ENCODE measurements around the gene ARHGEF10L. TPM values are rescaled to one million over a fixed set of nuclear protein-coding genes. Genes with fewer than 3 reads are reported as not detected.

The ARHGEF10L gene
- total RNA-seq, 1 experiment from 2014 or later: 3.3 TPM

- Histone ChIP-seq H3K9me3 (ENCODE audit: low read depth, low read length, poor library complexity, severe bottlenecking) (no peaks in the 10 kb centered on the region), H3K36me3 (ENCODE audit: insufficient read depth, low read length, poor library complexity, severe bottlenecking) (no peaks in the 10 kb centered on the region), H3K4me3 (ENCODE audit: low read depth, low read length, poor library complexity, severe bottlenecking) (no peak overlapping the region), H3K27ac (ENCODE audit: low read depth, low read length, poor library complexity, severe bottlenecking) (no peak overlapping the region), H3K4me1 (ENCODE audit: insufficient read depth, low read length, poor library complexity, severe bottlenecking) (no peaks in the 10 kb centered on the region), H3K27me3 (replicated peaks; ENCODE audit: insufficient read depth, low read depth, low read length, poor library complexity) (no peaks in the 10 kb centered on the region)
- ChIA-PET POLR2A (ENCODE audit: low non-redundant PET) (no interaction called here), CTCF (no interaction called here)
- TF ChIP-seq CTCF (conservative IDR thresholded peaks at IDR 0.05; ENCODE audit: low read depth, low read length) (no peak), EZH2 (IDR thresholded peaks at IDR 0.05; ENCODE audit: borderline replicate concordance, low read depth, low read length, poor library complexity, severe bottlenecking) (no peak)
- intact Hi-C loops (cut with micrococcal nuclease; ENCODE audit: unreplicated experiment): no loop called here
- BruUV-seq (replicated peaks): no TSS peak
- DNase-seq (ENCODE audit: low spot score): no peak
Measured at GRCh38 chr1:17731460-17731859, 192.0 kb downstream of the ARHGEF10L start.

- Histone ChIP-seq H3K36me3 (ENCODE audit: insufficient read depth, low read length, poor library complexity, severe bottlenecking) (no peaks in the 10 kb centered on the region), H3K9me3 (ENCODE audit: low read depth, low read length, poor library complexity, severe bottlenecking) (no peaks in the 10 kb centered on the region), H3K4me1 (ENCODE audit: insufficient read depth, low read length, poor library complexity, severe bottlenecking) (no peaks in the 10 kb centered on the region), H3K27ac (ENCODE audit: low read depth, low read length, poor library complexity, severe bottlenecking) (no peak overlapping the region), H3K27me3 (replicated peaks; ENCODE audit: insufficient read depth, low read depth, low read length, poor library complexity) (no peaks in the 10 kb centered on the region), H3K4me3 (ENCODE audit: low read depth, low read length, poor library complexity, severe bottlenecking) (no peak overlapping the region)
- ChIA-PET POLR2A (ENCODE audit: low non-redundant PET) (no interaction called here), CTCF (no interaction called here)
- no peak for DNase-seq (ENCODE audit: low spot score)
- no peak for TF ChIP-seq EZH2 (IDR thresholded peaks at IDR 0.05; ENCODE audit: borderline replicate concordance, low read depth, low read length, poor library complexity, severe bottlenecking)
- TF ChIP-seq CTCF (conservative IDR thresholded peaks at IDR 0.05; ENCODE audit: low read depth, low read length): no peak
- intact Hi-C loops (cut with micrococcal nuclease; ENCODE audit: unreplicated experiment): no loop called here
- BruUV-seq (replicated peaks): no TSS peak
Measured at GRCh38 chr1:17732475-17732874, 193.0 kb downstream of the ARHGEF10L start.

- BruUV-seq (replicated peaks): no TSS peak
- TF ChIP-seq EZH2 (IDR thresholded peaks at IDR 0.05; ENCODE audit: borderline replicate concordance, low read depth, low read length, poor library complexity, severe bottlenecking): no peak
- TF ChIP-seq CTCF (conservative IDR thresholded peaks at IDR 0.05; ENCODE audit: low read depth, low read length): no peak
Measured at GRCh38 chr1:17733661-17734060, 194.2 kb downstream of the ARHGEF10L start.

More at GRCh38 chr1:17733661-17734060, 194.2 kb downstream of the ARHGEF10L start:
- no peak for DNase-seq (ENCODE audit: low spot score)
- Histone ChIP-seq H3K27me3 (replicated peaks; ENCODE audit: insufficient read depth, low read depth, low read length, poor library complexity) (no peaks in the 10 kb centered on the region), H3K27ac (ENCODE audit: low read depth, low read length, poor library complexity, severe bottlenecking) (no peak overlapping the region), H3K4me1 (ENCODE audit: insufficient read depth, low read length, poor library complexity, severe bottlenecking) (no peaks in the 10 kb centered on the region), H3K4me3 (ENCODE audit: low read depth, low read length, poor library complexity, severe bottlenecking) (no peak overlapping the region), H3K36me3 (ENCODE audit: insufficient read depth, low read length, poor library complexity, severe bottlenecking) (no peaks in the 10 kb centered on the region), H3K9me3 (ENCODE audit: low read depth, low read length, poor library complexity, severe bottlenecking) (no peaks in the 10 kb centered on the region)
- ChIA-PET POLR2A (ENCODE audit: low non-redundant PET) (no interaction called here), CTCF (no interaction called here)
- intact Hi-C loops (cut with micrococcal nuclease; ENCODE audit: unreplicated experiment): no loop called here
